ENCODE results near the gene TLR3.

Gene TLR3

GRCh38 chr4:186072516-186072915 is 3.6 kb downstream of the TLR3 start:
- Histone ChIP-seq H3K9me3 (ENCODE audit: insufficient read depth, low read length, severe bottlenecking) (no peaks in the 10 kb centered on the region), H3K27ac (ENCODE audit: low read length) (no peak overlapping the region), H3K4me2 (ENCODE audit: insufficient read depth, low read length) (no peak overlapping the region), H3K4me3 (ENCODE audit: low read depth in 1 of 2, low read length in 2 of 2) (no peak overlapping the region), H3K36me3 (ENCODE audit: insufficient read depth, low read length) (no peaks in the 10 kb centered on the region), H3K4me1 (ENCODE audit: insufficient read depth, low read length) (peaks cover 20% of the 10 kb centered on the region), H2AFZ (ENCODE audit: low read depth, low read length) (no peak overlapping the region), H3K27me3 (ENCODE audit: insufficient read depth, low read length, poor library complexity) (no peaks in the 10 kb centered on the region), H4K20me1 (ENCODE audit: insufficient read depth, low read length) (no peaks in the 10 kb centered on the region), H3K9ac (ENCODE audit: low read depth, low read length) (no peak overlapping the region), H3K79me2 (ENCODE audit: insufficient read depth, low read length) (no peaks in the 10 kb centered on the region)
- ATAC-seq (ENCODE audit: insufficient read depth, low read depth) (no peak), DNase-seq (no peak)
- TF ChIP-seq EZH2 (IDR thresholded peaks at IDR 0.05; ENCODE audit: borderline replicate concordance, low read depth, low read length, severe bottlenecking) (no peak), CTCF (IDR thresholded peaks at IDR 0.05; ENCODE audit: borderline replicate concordance, extremely low read depth, low read length, poor library complexity, severe bottlenecking) (no peak)

GRCh38 chr4:186074189-186074588 is 5.2 kb downstream of the TLR3 start:
- no peak overlapping the region for H3K4me3 ChIP-seq (ENCODE audit: low read depth in 1 of 2, low read length in 2 of 2)
- H3K9me3 ChIP-seq (ENCODE audit: insufficient read depth, low read length, severe bottlenecking), result no peaks in the 10 kb centered on the region
- ATAC-seq (ENCODE audit: insufficient read depth, low read depth) (no peak), DNase-seq (no peak)
- H3K36me3 ChIP-seq (ENCODE audit: insufficient read depth, low read length), result no peaks in the 10 kb centered on the region
- TF ChIP-seq EZH2 (IDR thresholded peaks at IDR 0.05; ENCODE audit: borderline replicate concordance, low read depth, low read length, severe bottlenecking), result no peak
- no peak for TF ChIP-seq CTCF (IDR thresholded peaks at IDR 0.05; ENCODE audit: borderline replicate concordance, extremely low read depth, low read length, poor library complexity, severe bottlenecking)
- no peak overlapping the region for H2AFZ ChIP-seq (ENCODE audit: low read depth, low read length)
- no peaks in the 10 kb centered on the region for H3K27me3 ChIP-seq (ENCODE audit: insufficient read depth, low read length, poor library complexity)
- H3K9ac ChIP-seq (ENCODE audit: low read depth, low read length), result no peak overlapping the region
- H3K4me1 ChIP-seq (ENCODE audit: insufficient read depth, low read length), result peaks cover 8% of the 10 kb centered on the region
- H3K79me2 ChIP-seq (ENCODE audit: insufficient read depth, low read length), result no peaks in the 10 kb centered on the region
- no peak overlapping the region for H3K4me2 ChIP-seq (ENCODE audit: insufficient read depth, low read length)
- H4K20me1 ChIP-seq (ENCODE audit: insufficient read depth, low read length), result no peaks in the 10 kb centered on the region
- no peak overlapping the region for H3K27ac ChIP-seq (ENCODE audit: low read length)

- Histone ChIP-seq H3K4me2 (ENCODE audit: insufficient read depth, low read length) (no peak overlapping the region), H3K9me3 (ENCODE audit: insufficient read depth, low read length, severe bottlenecking) (no peaks in the 10 kb centered on the region), H3K27me3 (ENCODE audit: insufficient read depth, low read length, poor library complexity) (no peaks in the 10 kb centered on the region), H3K4me1 (ENCODE audit: insufficient read depth, low read length) (no peaks in the 10 kb centered on the region), H3K9ac (ENCODE audit: low read depth, low read length) (no peak overlapping the region), H2AFZ (ENCODE audit: low read depth, low read length) (no peak overlapping the region), H3K27ac (ENCODE audit: low read length) (no peak overlapping the region), H3K4me3 (ENCODE audit: low read depth in 1 of 2, low read length in 2 of 2) (no peak overlapping the region), H3K36me3 (ENCODE audit: insufficient read depth, low read length) (no peaks in the 10 kb centered on the region), H3K79me2 (ENCODE audit: insufficient read depth, low read length) (no peaks in the 10 kb centered on the region), H4K20me1 (ENCODE audit: insufficient read depth, low read length) (no peaks in the 10 kb centered on the region)
- ATAC-seq (ENCODE audit: insufficient read depth, low read depth) (no peak), DNase-seq (no peak)
- no peak for TF ChIP-seq EZH2 (IDR thresholded peaks at IDR 0.05; ENCODE audit: borderline replicate concordance, low read depth, low read length, severe bottlenecking)
- TF ChIP-seq CTCF (IDR thresholded peaks at IDR 0.05; ENCODE audit: borderline replicate concordance, extremely low read depth, low read length, poor library complexity, severe bottlenecking), result no peak
These were observed 10.2 kb downstream of the TLR3 start for GRCh38 chr4:186078981-186079638.

All from DND-41 (cell line).